ENCODE measurements around the gene MGAT4C.

Gene MGAT4C

DNA sequence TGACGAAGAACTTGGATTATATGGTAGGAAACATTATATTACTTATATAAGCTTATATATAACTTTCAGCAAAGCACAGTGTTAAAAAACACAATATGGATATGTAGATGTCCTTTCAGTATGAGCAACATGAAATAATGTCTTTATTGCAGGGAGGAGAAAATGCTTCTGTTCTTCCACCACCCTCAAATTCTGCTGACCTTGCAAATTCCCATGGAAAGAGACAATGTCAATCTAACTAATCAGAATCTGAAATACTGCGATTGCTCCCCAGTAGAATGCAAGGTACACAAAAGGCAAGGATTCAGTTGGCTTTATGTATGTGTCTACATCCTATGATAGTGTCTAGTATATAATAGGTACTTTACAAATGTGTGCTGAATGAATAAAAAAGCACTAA is 26.4 kb downstream of the MGAT4C start:
- TF ChIP-seq, protein P1, sequence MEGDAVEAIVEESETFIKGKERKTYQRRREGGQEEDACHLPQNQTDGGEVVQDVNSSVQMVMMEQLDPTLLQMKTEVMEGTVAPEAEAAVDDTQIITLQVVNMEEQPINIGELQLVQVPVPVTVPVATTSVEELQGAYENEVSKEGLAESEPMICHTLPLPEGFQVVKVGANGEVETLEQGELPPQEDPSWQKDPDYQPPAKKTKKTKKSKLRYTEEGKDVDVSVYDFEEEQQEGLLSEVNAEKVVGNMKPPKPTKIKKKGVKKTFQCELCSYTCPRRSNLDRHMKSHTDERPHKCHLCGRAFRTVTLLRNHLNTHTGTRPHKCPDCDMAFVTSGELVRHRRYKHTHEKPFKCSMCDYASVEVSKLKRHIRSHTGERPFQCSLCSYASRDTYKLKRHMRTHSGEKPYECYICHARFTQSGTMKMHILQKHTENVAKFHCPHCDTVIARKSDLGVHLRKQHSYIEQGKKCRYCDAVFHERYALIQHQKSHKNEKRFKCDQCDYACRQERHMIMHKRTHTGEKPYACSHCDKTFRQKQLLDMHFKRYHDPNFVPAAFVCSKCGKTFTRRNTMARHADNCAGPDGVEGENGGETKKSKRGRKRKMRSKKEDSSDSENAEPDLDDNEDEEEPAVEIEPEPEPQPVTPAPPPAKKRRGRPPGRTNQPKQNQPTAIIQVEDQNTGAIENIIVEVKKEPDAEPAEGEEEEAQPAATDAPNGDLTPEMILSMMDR (IDR thresholded peaks at IDR 0.05; ENCODE audit: extremely low read depth, missing control alignments) = no peak
- DNase-seq (ENCODE audit: low spot score) = no peak

DNA sequence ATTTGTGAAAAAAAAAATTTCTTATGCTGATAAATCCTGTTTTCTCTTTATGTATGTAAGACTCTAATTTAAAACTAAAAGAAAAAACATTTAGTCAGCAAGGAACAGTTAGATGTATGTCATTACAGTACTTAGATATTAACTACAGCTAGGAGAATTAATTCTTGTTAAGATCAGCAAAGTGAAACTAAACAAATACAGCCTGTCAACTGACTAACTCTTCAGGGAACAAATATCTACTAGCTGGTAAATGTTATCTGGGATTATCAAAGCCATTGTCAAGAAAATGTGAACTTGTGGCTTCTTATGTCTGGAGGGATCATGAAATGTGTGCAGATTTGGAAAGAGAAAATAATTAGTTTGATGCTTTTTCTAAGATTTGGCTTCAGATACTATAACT is 27.5 kb downstream of the MGAT4C start:
- DNase-seq (ENCODE audit: low spot score) = no peak
- TF ChIP-seq, protein P1 (IDR thresholded peaks at IDR 0.05; ENCODE audit: extremely low read depth, missing control alignments) = no peak

DNA sequence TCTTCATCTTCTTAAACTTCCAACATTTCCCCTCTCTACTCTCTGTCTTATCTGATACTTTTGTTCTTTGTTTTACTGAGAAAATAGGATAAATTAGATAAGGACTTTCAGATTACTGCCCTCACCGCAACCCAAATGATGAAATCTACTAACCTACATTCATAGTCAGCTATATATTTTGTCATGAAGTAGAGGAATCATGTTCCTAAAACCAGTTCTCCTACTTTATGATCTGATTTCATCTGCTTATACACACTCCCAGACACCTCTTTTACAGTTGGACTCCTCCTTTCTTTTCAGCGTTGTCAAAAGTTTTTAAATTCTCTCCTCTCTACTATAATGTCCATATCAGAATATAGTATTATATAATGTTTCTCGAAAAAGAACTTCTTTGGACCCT is 29.7 kb downstream of the MGAT4C start:
- TF ChIP-seq, protein P1 (IDR thresholded peaks at IDR 0.05; ENCODE audit: extremely low read depth, missing control alignments) = no peak
- no peak for DNase-seq (ENCODE audit: low spot score)

DNA sequence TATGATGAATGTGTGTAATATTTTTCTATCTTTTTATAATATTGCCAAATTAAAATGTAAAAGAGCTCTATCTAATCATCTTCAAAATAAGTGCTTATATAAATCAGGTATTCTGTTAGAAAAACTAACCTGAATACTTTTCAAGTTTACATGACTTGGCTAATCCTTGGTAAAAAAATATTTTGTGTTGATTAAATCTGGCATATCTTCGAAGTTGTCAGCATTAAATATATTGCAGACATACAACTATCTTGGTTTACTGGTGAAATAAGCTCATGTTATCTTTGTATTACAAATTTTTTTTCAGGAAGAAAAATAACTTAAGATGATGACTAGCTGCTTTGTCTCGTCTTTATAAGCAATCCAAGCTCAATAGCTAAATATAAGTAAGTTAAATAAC is 39.6 kb downstream of the MGAT4C start:
- TF ChIP-seq, protein P1 (IDR thresholded peaks at IDR 0.05; ENCODE audit: extremely low read depth, missing control alignments) = no peak
- DNase-seq (ENCODE audit: low spot score) = no peak

DNA sequence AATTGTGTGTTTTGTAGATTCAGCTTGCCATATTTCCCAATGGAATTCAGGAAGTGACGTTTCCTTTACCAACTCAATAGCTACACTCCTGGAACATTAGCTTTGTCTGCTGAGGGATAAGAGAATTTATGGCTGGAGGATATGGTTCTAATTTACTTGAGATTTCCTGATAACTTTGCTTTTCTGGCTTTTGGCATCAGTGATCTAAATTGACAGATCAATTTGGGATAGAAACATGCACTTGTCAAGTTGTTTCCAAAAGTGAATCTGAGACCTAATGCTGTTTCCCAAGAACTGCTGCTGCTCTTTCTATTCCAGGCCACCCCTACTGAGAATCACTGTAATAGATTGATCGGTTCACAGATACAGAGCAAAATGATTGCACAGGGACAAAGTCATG is 43.2 kb downstream of the MGAT4C start:
- DNase-seq (ENCODE audit: low spot score) = no peak
- TF ChIP-seq, protein P1 (IDR thresholded peaks at IDR 0.05; ENCODE audit: extremely low read depth, missing control alignments) = no peak

DNA sequence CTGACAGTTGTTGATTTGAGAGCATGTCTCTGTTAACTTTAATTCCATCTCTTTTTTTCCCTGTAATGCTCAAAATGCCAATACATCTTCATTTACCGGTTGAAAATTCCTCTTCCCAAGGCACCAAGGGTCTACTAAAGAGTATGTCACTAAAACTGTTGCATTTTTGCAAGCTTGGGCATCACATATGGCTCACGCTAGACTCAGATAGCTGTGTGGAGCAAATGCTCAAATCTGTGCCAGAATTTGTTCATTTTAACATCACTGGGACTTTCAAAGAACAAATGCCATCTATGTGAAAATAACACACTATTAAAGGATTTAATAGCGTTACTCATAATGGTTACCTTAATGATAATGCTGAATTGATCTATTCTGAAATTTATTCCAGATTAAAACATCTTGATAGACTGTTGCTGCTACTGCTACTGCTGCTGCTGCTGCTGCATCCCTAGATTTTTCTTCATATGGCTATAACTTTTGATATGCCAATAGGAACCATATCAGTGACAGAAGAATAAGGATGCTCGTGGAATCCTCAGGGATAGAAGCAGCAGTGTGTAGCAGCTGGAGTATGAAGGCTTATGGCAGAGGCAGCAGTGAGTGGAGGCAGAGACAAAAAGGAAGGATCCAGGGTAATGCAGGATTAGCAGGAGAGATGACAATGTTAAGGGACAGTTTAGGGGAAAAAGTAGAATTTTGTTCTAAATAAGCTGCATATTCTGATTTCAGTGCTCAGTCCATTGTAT is 57.3 kb downstream of the MGAT4C start:
- DNase-seq (ENCODE audit: low spot score) = no peak
- TF ChIP-seq, protein P1 (IDR thresholded peaks at IDR 0.05; ENCODE audit: extremely low read depth, missing control alignments) = no peak

DNA sequence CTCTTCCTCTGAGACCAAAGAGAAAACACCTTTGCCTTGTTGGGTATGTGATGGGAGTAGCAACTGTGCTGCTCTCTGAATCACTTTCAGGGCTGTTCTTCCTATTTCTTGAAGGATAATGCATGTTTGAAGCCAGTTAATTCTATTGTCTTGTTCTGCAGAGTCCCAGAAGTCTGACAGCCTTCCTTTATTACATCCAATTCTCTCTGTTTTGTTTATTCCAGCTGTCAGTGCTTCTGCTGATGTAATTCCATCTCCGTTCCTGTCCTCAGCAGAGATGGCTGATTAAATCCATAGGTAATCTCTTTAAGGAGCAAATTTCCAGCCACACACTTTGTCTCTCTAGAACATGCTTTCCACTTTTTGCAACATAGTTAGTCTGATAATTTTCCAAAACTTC is 59.7 kb downstream of the MGAT4C start:
- DNase-seq (ENCODE audit: low spot score) = no peak
- TF ChIP-seq, protein P1 (IDR thresholded peaks at IDR 0.05; ENCODE audit: extremely low read depth, missing control alignments) = no peak
